GM12801 (cell line): ENCODE results near the gene AGR3.

Source experiments
- CTCF ChIP-seq: IDR thresholded peaks from one replicate; pipeline ENCODE4 v1.5.1; 2011; ENCODE audit warnings: control low read depth; ENCODE audit not compliant: insufficient read length; ENCODE audit errors: extremely low read depth

Gene AGR3

GRCh38 chr7:16921151-16921550 is 39.4 kb upstream of the AGR3 start:
- TF ChIP-seq CTCF, result no peak

- no peak for TF ChIP-seq CTCF
Measured at GRCh38 chr7:16919440-16919839, 37.7 kb upstream of the AGR3 start.

- TF ChIP-seq CTCF, result no peak
Measured at GRCh38 chr7:16918288-16918895, 36.6 kb upstream of the AGR3 start.

- TF ChIP-seq CTCF, result no peak
Measured at GRCh38 chr7:16916738-16917137, 35.0 kb upstream of the AGR3 start.

- TF ChIP-seq CTCF, result no peak
Measured at GRCh38 chr7:16916105-16916639, 34.4 kb upstream of the AGR3 start.

- TF ChIP-seq CTCF, result no peak
Measured at GRCh38 chr7:16915405-16915804, 33.6 kb upstream of the AGR3 start.

- TF ChIP-seq CTCF, result no peak
Measured at GRCh38 chr7:16914771-16915170, 33.0 kb upstream of the AGR3 start.
